ENCODE results near the gene KCTD10. TPM values are rescaled to one million over a fixed set of nuclear protein-coding genes. Genes with fewer than 3 reads are reported as not detected.

KCTD10 gene
- total RNA-seq, 1 experiment from 2014 or later = 55.2 TPM

GRCh38 chr12:109469517-109469916 lies 7.6 kb downstream of the KCTD10 start:
- H3K27me3 ChIP-seq (ENCODE audit: control insufficient read depth, insufficient read depth, low read length) = no peaks in the 10 kb centered on the region
- no peak for DNase-seq (ENCODE audit: low read depth, low spot score)
- TF ChIP-seq CTCF (IDR thresholded peaks at IDR 0.05) (no peak), REST (IDR thresholded peaks at IDR 0.05; ENCODE audit: insufficient read depth in 1 of 2, low read depth in 2 of 2, low read length in 1 of 2) (no peak), POLR2AphosphoS5 (IDR thresholded peaks at IDR 0.05; ENCODE audit: low read depth, low read length) (no peak), TCF7L2 (IDR thresholded peaks at IDR 0.05; ENCODE audit: low read depth, low read length) (no peak), SIN3A (IDR thresholded peaks at IDR 0.05; ENCODE audit: borderline replicate concordance, insufficient read depth, low read depth, low read length) (no peak)
- in situ Hi-C loops (cut with HindIII; ENCODE audit: low pct_unique_long_range_greater_than_20kb, low sequenced_read_pairs) = no loop called here
- no peaks in the 10 kb centered on the region; the same call in none of the 2 replicates for H3K36me3 ChIP-seq (ENCODE audit: control insufficient read depth, insufficient read depth, low read length)
- H3K9me3 ChIP-seq (ENCODE audit: control insufficient read depth, insufficient read depth, low read depth, low read length) = no peaks in the 10 kb centered on the region
- BruUV-seq (replicated peaks) = no TSS peak
- CTCF ChIA-PET = no interaction called here
- no peak overlapping the region for H3K27ac ChIP-seq (ENCODE audit: low read length)
- peaks cover 3% of the 10 kb centered on the region for H3K4me1 ChIP-seq (ENCODE audit: control insufficient read depth, insufficient read depth, low read length)
- no peak for ATAC-seq
- intact Hi-C loops (cut with micrococcal nuclease; ENCODE audit: unreplicated experiment) = no loop called here
- H3K4me3 ChIP-seq (ENCODE audit: low read depth in 2 of 2, low read length in 2 of 2) = no peak overlapping the region
- POLR2A ChIA-PET = no interaction called here

DNA sequence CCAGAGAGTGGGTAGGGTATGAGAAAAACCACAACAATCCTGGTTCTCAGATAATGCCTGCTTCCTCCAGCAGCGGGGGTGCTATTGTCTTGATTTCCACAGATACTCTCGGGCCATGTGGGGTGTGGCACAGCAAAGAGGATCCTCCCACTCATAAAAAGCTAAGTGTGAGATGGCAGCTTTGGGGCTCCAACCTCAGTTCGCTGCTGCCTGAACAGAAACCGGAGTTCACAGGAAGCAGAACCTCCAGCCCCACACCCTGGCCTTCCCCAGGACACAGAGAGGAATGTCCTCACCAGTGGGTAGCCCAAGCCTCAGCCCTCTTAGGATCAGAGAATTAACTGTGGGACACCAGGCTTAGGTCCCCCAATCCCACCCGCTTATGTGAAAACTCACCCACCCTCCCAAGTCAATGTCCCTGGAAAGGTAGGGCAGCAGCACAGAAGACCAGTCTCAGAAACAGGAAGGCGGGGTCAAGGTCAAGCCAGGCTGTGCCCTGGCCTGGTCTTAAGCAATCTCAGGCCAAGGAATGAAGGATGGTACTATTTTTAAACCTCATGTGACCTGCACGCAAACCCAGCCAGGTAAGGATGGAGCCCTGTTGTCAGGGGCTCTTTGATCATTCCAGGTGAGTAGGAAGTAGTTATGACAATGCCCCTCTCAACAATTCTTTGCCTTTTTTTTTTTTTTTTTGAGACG lies 9.0 kb downstream of the KCTD10 start:
- no peak for DNase-seq (ENCODE audit: low read depth, low spot score)
- ChIA-PET CTCF (no interaction called here), POLR2A (no interaction called here)
- Histone ChIP-seq H3K4me3 (ENCODE audit: low read depth in 2 of 2, low read length in 2 of 2) (no peak overlapping the region), H3K27me3 (ENCODE audit: control insufficient read depth, insufficient read depth, low read length) (no peaks in the 10 kb centered on the region), H3K27ac (ENCODE audit: low read length) (no peak overlapping the region), H3K9me3 (ENCODE audit: control insufficient read depth, insufficient read depth, low read depth, low read length) (no peaks in the 10 kb centered on the region), H3K36me3 (ENCODE audit: control insufficient read depth, insufficient read depth, low read length) (no peaks in the 10 kb centered on the region; the same call in none of the 2 replicates), H3K4me1 (ENCODE audit: control insufficient read depth, insufficient read depth, low read length) (peaks cover 17% of the 10 kb centered on the region)
- in situ Hi-C loops (cut with HindIII; ENCODE audit: low pct_unique_long_range_greater_than_20kb, low sequenced_read_pairs) = no loop called here
- no TSS peak for BruUV-seq (replicated peaks)
- TF ChIP-seq POLR2AphosphoS5 (IDR thresholded peaks at IDR 0.05; ENCODE audit: low read depth, low read length) (no peak), TCF7L2 (IDR thresholded peaks at IDR 0.05; ENCODE audit: low read depth, low read length) (no peak), SIN3A (IDR thresholded peaks at IDR 0.05; ENCODE audit: borderline replicate concordance, insufficient read depth, low read depth, low read length) (no peak), CTCF (IDR thresholded peaks at IDR 0.05) (no peak), REST (IDR thresholded peaks at IDR 0.05; ENCODE audit: insufficient read depth in 1 of 2, low read depth in 2 of 2, low read length in 1 of 2) (no peak)
- ATAC-seq = no peak
- intact Hi-C loops (cut with micrococcal nuclease; ENCODE audit: unreplicated experiment) = no loop called here

Measured in Panc1 (cell line).